ENCODE results near the gene RIPOR3.
"Not testable (repeated sequence)": the region's sequence is repeated elsewhere in the genome, so short reads cannot be mapped to it uniquely, and the experiment has no call there.

Gene RIPOR3

GRCh38 chr20:50547964-50548363 lies 143.4 kb downstream of the RIPOR3 start:
- no peak for DNase-seq

GRCh38 chr20:50546729-50547314 lies 144.5 kb downstream of the RIPOR3 start:
- no peak for DNase-seq

GRCh38 chr20:50545126-50545525 lies 146.2 kb downstream of the RIPOR3 start:
- DNase-seq = no peak

DNA sequence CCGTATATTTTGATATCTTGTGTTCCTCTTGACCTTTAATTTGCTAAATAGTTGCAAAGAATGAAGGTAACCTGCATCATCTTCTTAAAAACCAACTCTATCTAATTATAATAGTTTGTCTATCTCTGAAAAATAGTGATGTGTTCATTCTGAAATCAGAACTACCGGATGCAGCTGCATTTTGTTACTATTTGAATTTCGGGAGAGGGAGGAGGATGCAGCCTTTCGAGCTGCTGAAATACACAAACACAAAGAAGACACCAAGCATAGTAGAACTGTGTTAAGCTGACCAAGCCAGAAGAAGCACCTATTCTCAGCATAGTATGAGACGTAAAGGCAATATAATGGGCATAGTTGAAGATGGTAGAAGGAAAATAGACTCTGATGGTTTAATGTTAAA lies 148.0 kb downstream of the RIPOR3 start:
- no peak for DNase-seq

GRCh38 chr20:50541606-50542041 lies 149.7 kb downstream of the RIPOR3 start:
- no peak for DNase-seq

DNA sequence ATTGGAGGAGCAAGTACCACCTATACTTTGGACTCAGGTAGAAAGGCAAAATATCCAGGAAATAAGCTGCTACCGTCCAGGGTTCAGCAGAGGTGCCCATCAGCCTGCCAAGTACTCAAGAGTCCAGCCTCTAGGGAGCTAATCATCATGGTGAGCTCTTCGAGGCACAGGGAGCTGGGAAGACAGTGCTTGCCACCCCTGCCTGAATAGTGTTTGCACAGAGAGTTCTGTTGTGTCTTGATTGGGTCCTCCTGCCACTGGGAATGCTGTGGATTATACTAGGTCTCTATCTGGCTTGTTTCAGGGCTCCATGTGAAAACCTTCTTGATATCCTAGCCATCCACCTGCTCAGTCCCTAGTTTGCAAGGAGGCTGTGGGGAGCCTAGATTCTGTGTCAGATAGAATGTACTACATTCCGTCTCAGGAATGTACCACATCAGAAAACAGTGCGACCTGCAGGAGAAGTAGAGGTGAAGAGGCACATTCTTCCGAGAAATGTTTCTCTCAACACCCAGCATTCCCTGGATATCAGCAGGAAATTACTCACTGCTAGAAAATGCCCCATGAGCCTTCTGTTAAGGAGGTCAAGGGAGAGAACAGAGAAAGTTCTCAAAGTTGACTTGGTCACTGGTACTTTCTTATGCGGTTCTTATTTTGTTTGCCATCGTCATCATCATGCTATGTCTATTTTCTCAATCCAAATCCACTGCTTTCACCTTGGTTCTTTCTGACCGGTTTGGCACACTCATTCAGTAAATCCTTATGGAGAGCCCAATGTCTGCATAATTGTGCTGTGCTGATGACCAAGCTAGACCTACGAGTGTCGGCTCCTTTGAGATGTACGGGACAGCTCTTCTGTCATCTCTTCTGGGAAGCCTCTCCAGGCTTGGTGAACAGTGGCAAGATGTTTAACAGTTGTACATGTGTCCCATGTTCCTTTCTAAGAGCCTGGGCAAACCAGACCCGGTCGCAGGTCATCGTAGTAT lies 150.4 kb downstream of the RIPOR3 start:
- no peak for DNase-seq

DNA sequence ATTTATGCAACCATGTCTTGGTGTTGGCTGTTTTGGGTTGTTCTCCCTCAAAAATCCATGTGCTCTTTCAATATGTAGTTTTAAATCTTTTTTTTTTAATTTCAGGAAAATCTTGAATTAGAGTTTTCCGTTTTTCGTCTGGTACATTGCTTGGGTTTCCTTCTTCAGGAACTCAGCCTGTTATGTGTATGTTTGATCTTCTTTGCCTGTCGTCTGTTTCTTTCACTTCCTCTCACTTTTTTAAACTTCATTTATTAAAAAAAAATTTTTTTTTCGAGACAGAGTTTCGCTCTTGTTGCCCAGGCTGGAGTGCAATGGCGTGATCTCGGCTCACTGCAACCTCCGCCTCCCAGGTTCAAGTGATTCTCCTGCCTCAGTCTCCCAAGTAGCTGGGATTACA lies 151.5 kb downstream of the RIPOR3 start:
- not testable (repeated sequence) for DNase-seq

DNA sequence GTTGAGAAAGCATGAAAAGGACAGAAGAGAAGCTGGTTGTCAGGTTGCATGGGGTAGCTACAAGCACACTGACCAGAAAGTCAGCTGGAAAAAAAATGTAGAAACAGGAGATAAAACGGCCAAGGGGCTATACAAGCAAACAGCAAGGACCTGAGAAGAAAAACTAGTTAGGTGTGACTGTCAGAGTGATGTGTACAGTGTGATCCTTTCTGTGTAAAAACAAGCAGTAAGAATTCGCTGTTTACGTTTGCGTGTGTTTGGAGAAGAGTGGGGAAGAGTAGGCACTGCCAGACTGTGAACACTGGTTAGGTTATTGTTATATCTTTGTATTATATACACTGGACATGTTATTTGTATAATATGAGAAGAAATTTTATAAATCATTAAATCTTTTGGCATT lies 153.1 kb downstream of the RIPOR3 start:
- DNase-seq = no peak

DNA sequence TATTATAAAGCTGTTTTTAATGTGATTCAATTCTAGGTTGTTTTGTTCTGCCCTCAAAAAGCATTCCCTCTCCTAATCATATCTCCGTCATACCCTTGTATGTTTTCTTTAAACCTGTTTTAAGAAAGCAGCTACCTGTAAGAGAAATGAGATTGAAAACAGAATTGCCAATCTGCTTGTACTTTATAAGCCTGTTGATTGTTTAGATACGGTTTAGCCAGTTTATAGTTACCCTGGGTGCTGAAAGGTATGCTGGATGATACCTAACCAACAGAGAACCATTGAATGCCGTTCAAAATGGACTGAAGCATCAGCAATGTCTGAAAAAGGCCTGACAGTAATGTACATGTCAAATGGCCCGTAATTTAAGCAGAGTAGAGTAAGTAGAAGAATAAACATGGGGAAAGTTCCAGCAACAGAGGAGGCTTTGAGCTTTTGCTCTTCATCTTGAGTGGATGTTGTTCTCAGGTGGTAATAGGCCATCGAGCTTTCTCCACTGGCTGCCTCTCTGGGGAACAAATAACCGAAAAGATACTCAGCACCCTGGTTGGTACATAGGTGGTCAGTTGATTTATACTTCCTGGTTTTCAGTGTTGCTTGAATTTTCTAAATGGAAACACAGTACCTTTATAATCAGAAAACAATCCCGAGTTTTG lies 153.7 kb downstream of the RIPOR3 start:
- no peak for DNase-seq

GRCh38 chr20:50536333-50536732 lies 155.0 kb downstream of the RIPOR3 start:
- no peak for DNase-seq

All from stimulated activated CD8-positive, alpha-beta memory T cell treated with anti-CD3 and anti-CD28 coated beads, Interleukin-4, amount 100 ng/mL, for 48 hours (primary cell).